PC-9 (cell line): ENCODE results near the gene USP10. TPM values are rescaled to one million over a fixed set of nuclear protein-coding genes. Genes with fewer than 3 reads are reported as not detected.

Source experiments
- BruUV-seq: library from RNA; stranded (reverse); fragments of 400-500 nt; replicated peaks from 2 replicates; lab custom pipeline; 2021; lab: Mats Ljungman, UMichigan
- CTCF ChIA-PET: fragments of 300-600 bp; sonication (Branson Sonifier 250); formaldehyde crosslinking; loops from one replicate; lab custom pipeline; 2022; ENCODE audit warnings: antibody characterized with exemption; lab: Charles Lee
- POLR2A ChIA-PET: fragments of 300-600 bp; sonication (Branson Sonifier 250); formaldehyde crosslinking; loops from one replicate; lab custom pipeline; 2022; ENCODE audit warnings: antibody characterized with exemption; ENCODE audit not compliant: unreplicated experiment; lab: Charles Lee
- DNase-seq, 2 experiments: peaks; one replicate each; pipeline versions ENCODE4 v3.0.0 to v3.0.0-alpha.2; 2015 to 2022; ENCODE audit warnings: mixed read lengths in 1 of 2
- H2AFZ ChIP-seq: fragments of 200-600 bp; sonication (generic); 2 replicates; pipeline ENCODE4 v1.8.1; 2017; ENCODE audit warnings: antibody characterized with exemption
- H3F3A ChIP-seq: fragments of 200-600 bp; sonication (generic); 2 replicates; pipeline ENCODE4 v1.8.1; 2017; ENCODE audit warnings: antibody characterized with exemption, mild to moderate bottlenecking, low read depth; ENCODE audit not compliant: insufficient read depth
- H3K27ac ChIP-seq: fragments of 200-600 bp; sonication (generic); 2 replicates; pipeline ENCODE4 v1.6.1; 2016; ENCODE audit warnings: mixed run types
- H3K27me3 ChIP-seq: fragments of 200-600 bp; sonication (generic); 2 replicates; pipeline ENCODE4 v1.6.1; 2016; ENCODE audit warnings: low read depth, mixed run types; ENCODE audit not compliant: insufficient read depth
- H3K36me3 ChIP-seq: fragments of 200-600 bp; sonication (generic); 2 replicates; pipeline ENCODE4 v1.6.1; 2016; ENCODE audit warnings: low read depth, mixed run types
- H3K4me1 ChIP-seq: fragments of 200-600 bp; sonication (generic); replicated peaks from 2 replicates; pipeline ENCODE4 v1.6.1; 2016; ENCODE audit warnings: mixed run types; ENCODE audit not compliant: insufficient read depth
- H3K4me2 ChIP-seq: fragments of 200-600 bp; sonication (generic); 2 replicates; pipeline ENCODE4 v1.6.1; 2017; ENCODE audit warnings: mixed run types
- H3K4me3 ChIP-seq: fragments of 200-600 bp; sonication (generic); 2 replicates; pipeline ENCODE4 v1.6.1; 2016; ENCODE audit warnings: mixed run types
- H3K79me2 ChIP-seq: fragments of 200-600 bp; sonication (generic); 2 replicates; pipeline ENCODE4 v1.6.1; 2017; ENCODE audit warnings: low read depth, mixed run types
- H3K9me2 ChIP-seq: fragments of 200-600 bp; sonication (generic); 2 replicates; pipeline ENCODE4 v1.8.1; 2017; ENCODE audit warnings: mild to moderate bottlenecking; ENCODE audit not compliant: insufficient read depth
- H3K9me3 ChIP-seq: fragments of 200-600 bp; sonication (generic); 2 replicates; pipeline ENCODE4 v1.8.1; 2016; ENCODE audit warnings: low read depth; ENCODE audit not compliant: insufficient read depth
- H4K20me1 ChIP-seq: fragments of 200-600 bp; sonication (generic); 2 replicates; pipeline ENCODE4 v1.8.1; 2017; ENCODE audit not compliant: insufficient read depth
- EZH2 ChIP-seq: fragments of 200-600 bp; sonication (generic); IDR thresholded peaks from 2 replicates; pipeline ENCODE4 v1.8.0; 2017; ENCODE audit warnings: antibody characterized with exemption, low read depth
- intact Hi-C: fragments of 100-400 bp; cut with micrococcal nuclease; formaldehyde crosslinking; loops from one replicate; pipeline ENCODE4 v1.10.0; 2022; ENCODE audit not compliant: unreplicated experiment
- total RNA-seq: library from RNA; stranded (reverse); gene quantifications from 2 replicates; pipeline ENCODE4 v1.2.3, GENCODE V29; 2021
- TF ChIP-seq, protein P1 (sequence below): fragments of 200-600 bp; sonication (generic); conservative IDR thresholded peaks from 2 replicates; pipeline ENCODE4 v1.6.1; 2017; ENCODE audit warnings: mixed run types, antibody characterized with exemption, mild to moderate bottlenecking, moderate library complexity

The USP10 gene
- total RNA-seq, 1 experiment from 2014 or later: 109 TPM

GRCh38 chr16:84749072-84749471 is 49.3 kb downstream of the USP10 start:
- intact Hi-C loops: no loop called here
- peaks cover 84% of the 10 kb centered on the region for H3K79me2 ChIP-seq
- peaks cover 47% of the 10 kb centered on the region for H3F3A ChIP-seq
- H3K4me2 ChIP-seq: no peak overlapping the region
- peaks cover 57% of the 10 kb centered on the region for H4K20me1 ChIP-seq
- H3K27me3 ChIP-seq: no peaks in the 10 kb centered on the region
- H3K4me1 ChIP-seq: peaks cover 11% of the 10 kb centered on the region; the same call in 1 of the 2 replicates
- no peaks in the 10 kb centered on the region for H3K9me3 ChIP-seq
- ChIA-PET CTCF (no interaction called here), POLR2A (no interaction called here)
- DNase-seq: no peak
- H2AFZ ChIP-seq: no peak overlapping the region
- no peak overlapping the region for H3K27ac ChIP-seq
- H3K9me2 ChIP-seq: no peaks in the 10 kb centered on the region
- no TSS peak for BruUV-seq
- TF ChIP-seq EZH2: no peak
- TF ChIP-seq, protein P1, sequence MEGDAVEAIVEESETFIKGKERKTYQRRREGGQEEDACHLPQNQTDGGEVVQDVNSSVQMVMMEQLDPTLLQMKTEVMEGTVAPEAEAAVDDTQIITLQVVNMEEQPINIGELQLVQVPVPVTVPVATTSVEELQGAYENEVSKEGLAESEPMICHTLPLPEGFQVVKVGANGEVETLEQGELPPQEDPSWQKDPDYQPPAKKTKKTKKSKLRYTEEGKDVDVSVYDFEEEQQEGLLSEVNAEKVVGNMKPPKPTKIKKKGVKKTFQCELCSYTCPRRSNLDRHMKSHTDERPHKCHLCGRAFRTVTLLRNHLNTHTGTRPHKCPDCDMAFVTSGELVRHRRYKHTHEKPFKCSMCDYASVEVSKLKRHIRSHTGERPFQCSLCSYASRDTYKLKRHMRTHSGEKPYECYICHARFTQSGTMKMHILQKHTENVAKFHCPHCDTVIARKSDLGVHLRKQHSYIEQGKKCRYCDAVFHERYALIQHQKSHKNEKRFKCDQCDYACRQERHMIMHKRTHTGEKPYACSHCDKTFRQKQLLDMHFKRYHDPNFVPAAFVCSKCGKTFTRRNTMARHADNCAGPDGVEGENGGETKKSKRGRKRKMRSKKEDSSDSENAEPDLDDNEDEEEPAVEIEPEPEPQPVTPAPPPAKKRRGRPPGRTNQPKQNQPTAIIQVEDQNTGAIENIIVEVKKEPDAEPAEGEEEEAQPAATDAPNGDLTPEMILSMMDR: no peak
- no peak overlapping the region for H3K4me3 ChIP-seq
- peaks cover 16% of the 10 kb centered on the region; the same call in 1 of the 2 replicates for H3K36me3 ChIP-seq

GRCh38 chr16:84749815-84750214 is 50.0 kb downstream of the USP10 start:
- Histone ChIP-seq H3K27me3 (no peaks in the 10 kb centered on the region), H2AFZ (no peak overlapping the region), H3K4me1 (peaks cover 11% of the 10 kb centered on the region; the same call in 1 of the 2 replicates), H3K4me3 (no peak overlapping the region), H3F3A (peaks cover 51% of the 10 kb centered on the region), H3K27ac (no peak overlapping the region), H3K4me2 (no peak overlapping the region), H4K20me1 (peaks cover 64% of the 10 kb centered on the region), H3K9me2 (no peaks in the 10 kb centered on the region), H3K79me2 (peaks cover 84% of the 10 kb centered on the region), H3K36me3 (peaks cover 16% of the 10 kb centered on the region; the same call in 1 of the 2 replicates), H3K9me3 (no peaks in the 10 kb centered on the region)
- DNase-seq: no peak
- ChIA-PET POLR2A (no interaction called here), CTCF (interaction anchor here (0.7 kb wide), 1 partner anchor 34 kb away, joined by 10 read pairs; no protein-coding TSS in a partner anchor)
- TF ChIP-seq EZH2: no peak
- TF ChIP-seq, protein P1: no peak
- intact Hi-C loops: loop anchor here (5.0 kb wide), 1 partner anchor 337 kb away; no protein-coding TSS in a partner anchor
- BruUV-seq: no TSS peak

DNA sequence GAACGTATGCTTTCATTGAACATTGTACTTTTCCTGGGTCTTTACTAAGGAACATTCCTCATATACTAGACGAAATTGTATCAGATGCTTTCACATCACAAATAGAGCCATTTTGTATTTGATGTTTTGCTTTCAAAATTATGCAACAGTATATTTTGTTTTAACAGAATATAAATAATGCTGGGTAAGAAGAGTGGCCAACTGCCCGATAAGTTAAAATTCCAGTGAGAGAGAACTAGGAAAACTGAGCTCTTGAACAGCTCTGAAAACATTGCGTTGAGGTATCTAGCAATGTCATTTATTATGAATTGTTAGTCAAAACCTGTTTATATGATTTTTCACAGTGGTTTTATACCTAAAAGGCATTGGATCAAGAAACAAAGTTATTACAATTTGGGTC is 50.8 kb downstream of the USP10 start:
- peaks cover 11% of the 10 kb centered on the region; the same call in 1 of the 2 replicates for H3K4me1 ChIP-seq
- H2AFZ ChIP-seq: no peak overlapping the region
- H3K9me3 ChIP-seq: no peaks in the 10 kb centered on the region
- H3K4me2 ChIP-seq: no peak overlapping the region
- no peaks in the 10 kb centered on the region for H3K9me2 ChIP-seq
- no peaks in the 10 kb centered on the region for H3K27me3 ChIP-seq
- no peak overlapping the region for H3K4me3 ChIP-seq
- CTCF ChIA-PET: interaction anchor here (0.6 kb wide), 2 partner anchors 202 to 508 kb away, joined by 3 to 5 read pairs; no protein-coding TSS in a partner anchor
- no TSS peak for BruUV-seq
- no peak overlapping the region for H3K27ac ChIP-seq
- POLR2A ChIA-PET: no interaction called here
- H4K20me1 ChIP-seq: peaks cover 68% of the 10 kb centered on the region
- intact Hi-C loops: loop anchor here (5.0 kb wide), 1 partner anchor 337 kb away; no protein-coding TSS in a partner anchor
- H3K79me2 ChIP-seq: peaks cover 86% of the 10 kb centered on the region
- TF ChIP-seq EZH2: no peak
- TF ChIP-seq, protein P1: no peak
- peaks cover 19% of the 10 kb centered on the region; the same call in 1 of the 2 replicates for H3K36me3 ChIP-seq
- no peak for DNase-seq
- H3F3A ChIP-seq: peaks cover 53% of the 10 kb centered on the region
